AG04449 (cell line): ENCODE data around the gene OR6C65.
"Not testable (repeated sequence)": the region's sequence is repeated elsewhere in the genome, so short reads cannot be mapped to it uniquely, and the experiment has no call there.

Source experiments
- CTCF ChIA-PET: fragments of 350-600 bp; formaldehyde crosslinking; extraction: SDS; loops from one replicate; lab custom pipeline; 2021; ENCODE audit warnings: antibody characterized with exemption; lab: Yijun Ruan, JAX
- POLR2A ChIA-PET: fragments of 400-600, 350-600 bp; formaldehyde crosslinking; extraction: SDS; loops from one replicate; lab custom pipeline; 2020; ENCODE audit warnings: antibody characterized with exemption, inconsistent platforms; lab: Yijun Ruan, JAX
- DNase-seq: peaks from one replicate; pipeline ENCODE4 v3.0.0-alpha.2; 2010; ENCODE audit warnings: low read depth, low spot score
- H3K4me3 ChIP-seq: 2 replicates; pipeline ENCODE4 v1.5.1; 2011; ENCODE audit warnings: low read depth, mild to moderate bottlenecking, control low read depth, low read length
- TF ChIP-seq, protein P1 (sequence below): IDR thresholded peaks from one replicate; pipeline ENCODE4 v1.5.1; 2011; ENCODE audit warnings: mild to moderate bottlenecking, moderate library complexity, low read length, control low read depth, inconsistent platforms; ENCODE audit not compliant: insufficient read depth; ENCODE audit errors: missing control alignments

Gene OR6C65

DNA sequence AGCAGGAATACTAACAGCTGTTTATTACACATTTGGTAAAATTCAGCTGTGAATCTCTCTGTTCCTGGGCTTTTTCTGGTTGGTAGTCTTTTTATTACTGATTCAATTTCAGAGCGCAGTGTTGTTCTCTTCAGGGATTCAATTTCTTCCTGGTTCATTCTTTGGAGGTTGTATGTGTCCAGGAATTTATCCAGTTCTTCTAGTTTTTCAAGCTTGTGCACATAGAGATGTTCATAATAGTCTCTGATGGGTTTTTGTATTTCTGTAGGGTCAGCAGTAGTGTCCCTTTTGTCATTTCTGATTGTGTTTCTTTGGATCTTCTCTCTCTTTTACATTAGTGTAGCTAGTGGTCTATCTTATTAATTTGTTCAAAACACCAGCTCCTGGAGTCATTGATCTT, 16.6 kb downstream of the OR6C65 start:
- no peak overlapping the region for H3K4me3 ChIP-seq
- ChIA-PET CTCF (no interaction called here), POLR2A (no interaction called here)
- TF ChIP-seq, protein P1, sequence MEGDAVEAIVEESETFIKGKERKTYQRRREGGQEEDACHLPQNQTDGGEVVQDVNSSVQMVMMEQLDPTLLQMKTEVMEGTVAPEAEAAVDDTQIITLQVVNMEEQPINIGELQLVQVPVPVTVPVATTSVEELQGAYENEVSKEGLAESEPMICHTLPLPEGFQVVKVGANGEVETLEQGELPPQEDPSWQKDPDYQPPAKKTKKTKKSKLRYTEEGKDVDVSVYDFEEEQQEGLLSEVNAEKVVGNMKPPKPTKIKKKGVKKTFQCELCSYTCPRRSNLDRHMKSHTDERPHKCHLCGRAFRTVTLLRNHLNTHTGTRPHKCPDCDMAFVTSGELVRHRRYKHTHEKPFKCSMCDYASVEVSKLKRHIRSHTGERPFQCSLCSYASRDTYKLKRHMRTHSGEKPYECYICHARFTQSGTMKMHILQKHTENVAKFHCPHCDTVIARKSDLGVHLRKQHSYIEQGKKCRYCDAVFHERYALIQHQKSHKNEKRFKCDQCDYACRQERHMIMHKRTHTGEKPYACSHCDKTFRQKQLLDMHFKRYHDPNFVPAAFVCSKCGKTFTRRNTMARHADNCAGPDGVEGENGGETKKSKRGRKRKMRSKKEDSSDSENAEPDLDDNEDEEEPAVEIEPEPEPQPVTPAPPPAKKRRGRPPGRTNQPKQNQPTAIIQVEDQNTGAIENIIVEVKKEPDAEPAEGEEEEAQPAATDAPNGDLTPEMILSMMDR: no peak
- DNase-seq: no peak

DNA sequence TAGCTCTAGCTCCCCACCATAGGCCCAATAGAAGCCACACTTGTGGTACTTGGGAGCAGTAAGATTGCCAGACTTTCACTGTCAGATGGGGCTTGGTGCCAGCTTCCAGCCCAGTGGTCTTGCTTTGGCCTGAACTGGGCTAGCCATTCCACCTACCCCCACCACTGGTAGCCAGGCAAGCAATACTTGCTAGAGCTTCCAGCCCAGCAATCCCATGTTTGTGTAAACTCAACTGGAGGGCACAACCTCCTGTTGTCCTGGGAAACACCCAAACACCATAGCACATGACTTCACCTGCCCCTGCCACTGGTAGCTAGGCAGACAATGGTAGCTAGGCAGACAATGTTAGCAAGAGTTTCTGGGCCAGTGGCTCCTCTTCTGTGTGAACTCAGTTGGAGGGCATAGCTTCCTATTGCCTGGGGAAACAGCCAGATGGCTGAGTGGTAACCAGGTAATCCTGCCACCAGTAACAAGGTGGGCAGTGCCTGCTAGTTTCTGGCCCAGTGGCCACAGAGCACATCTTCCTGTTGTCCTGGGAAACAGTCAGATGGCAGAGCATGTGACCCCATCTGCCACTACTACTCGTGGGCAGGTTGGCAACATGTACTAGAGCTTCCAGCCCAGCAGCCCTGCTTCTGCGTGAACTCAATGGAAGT, 20.1 kb downstream of the OR6C65 start:
- ChIA-PET POLR2A (no interaction called here), CTCF (no interaction called here)
- no peak overlapping the region for H3K4me3 ChIP-seq
- no peak for DNase-seq
- TF ChIP-seq, protein P1: no peak

DNA sequence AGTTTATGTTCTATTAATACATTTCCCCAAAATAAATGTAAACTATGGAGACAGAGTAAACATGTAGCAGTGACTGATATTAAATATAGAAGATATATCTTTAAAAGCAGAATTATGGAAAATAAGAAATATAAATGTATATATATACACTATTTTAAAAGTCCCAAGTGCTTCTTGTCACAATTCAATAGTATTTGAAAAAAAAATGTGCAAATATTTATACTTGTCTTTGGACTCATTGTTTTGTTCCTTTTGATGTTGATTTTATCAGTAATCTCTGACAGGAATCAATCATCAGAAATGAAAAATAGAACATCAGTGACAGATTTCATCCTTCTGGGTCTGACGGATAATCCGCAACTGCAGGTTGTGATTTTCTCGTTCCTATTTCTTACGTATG, 25.6 kb downstream of the OR6C65 start, which contains the start of gene OR6C76:
Gene OR6C76, plus strand, starts transcription at position 301 of the 400 bp plus-strand sequence. Its CDS starts 0 bp downstream, at position 301.
- TF ChIP-seq, protein P1: no peak
- ChIA-PET CTCF (no interaction called here), POLR2A (no interaction called here)

DNA sequence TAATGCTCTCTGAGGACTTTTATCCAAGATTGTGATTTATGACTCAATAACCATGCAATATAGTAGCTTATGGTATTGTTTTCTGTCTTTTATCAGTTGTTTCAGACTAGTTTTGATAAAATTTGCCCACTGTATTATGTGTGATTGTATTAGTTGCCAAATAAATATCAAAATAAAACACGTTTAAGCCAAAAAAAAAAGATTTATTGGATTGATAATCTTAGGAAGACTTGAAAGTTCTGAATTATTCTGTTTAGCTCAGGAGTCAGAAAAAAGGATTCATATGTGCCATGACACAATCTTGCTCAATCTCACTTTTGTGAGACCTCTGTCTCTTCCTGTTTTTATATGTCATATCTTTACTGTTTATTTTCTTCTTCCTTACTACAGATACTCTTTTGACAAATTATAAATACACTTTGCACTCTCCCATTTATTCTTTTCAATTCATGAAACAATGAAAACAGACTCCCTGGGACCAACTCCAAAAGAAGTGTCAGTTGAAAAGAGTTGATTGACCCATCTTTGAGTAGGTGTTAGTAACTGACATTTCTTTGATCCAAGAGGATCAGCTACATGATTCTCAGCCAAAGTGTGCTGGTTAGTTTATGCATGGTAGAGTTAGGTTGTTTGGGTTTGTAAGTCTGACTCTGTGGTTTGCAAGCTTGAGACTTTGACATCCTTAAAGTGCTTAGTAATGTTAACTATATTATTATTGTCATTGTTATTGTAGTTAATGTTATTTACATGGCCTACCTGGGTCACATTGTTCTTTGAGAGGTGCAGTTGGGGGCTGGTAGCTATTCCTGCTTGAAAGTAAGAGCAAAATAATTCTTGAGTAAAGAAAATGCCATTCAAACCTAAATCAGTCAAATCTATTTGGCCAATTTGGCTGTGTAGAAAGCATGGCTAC, 28.3 kb downstream of the OR6C65 start:
- TF ChIP-seq, protein P1: no peak
- DNase-seq: no peak
- POLR2A ChIA-PET: no interaction called here
- CTCF ChIA-PET: no interaction called here
- H3K4me3 ChIP-seq: no peak overlapping the region

More for the DNA sequence above, 25.6 kb downstream of the OR6C65 start, which contains the start of gene OR6C76:
- no peak for DNase-seq
- H3K4me3 ChIP-seq: no peak within 1 kb of the TSS

DNA sequence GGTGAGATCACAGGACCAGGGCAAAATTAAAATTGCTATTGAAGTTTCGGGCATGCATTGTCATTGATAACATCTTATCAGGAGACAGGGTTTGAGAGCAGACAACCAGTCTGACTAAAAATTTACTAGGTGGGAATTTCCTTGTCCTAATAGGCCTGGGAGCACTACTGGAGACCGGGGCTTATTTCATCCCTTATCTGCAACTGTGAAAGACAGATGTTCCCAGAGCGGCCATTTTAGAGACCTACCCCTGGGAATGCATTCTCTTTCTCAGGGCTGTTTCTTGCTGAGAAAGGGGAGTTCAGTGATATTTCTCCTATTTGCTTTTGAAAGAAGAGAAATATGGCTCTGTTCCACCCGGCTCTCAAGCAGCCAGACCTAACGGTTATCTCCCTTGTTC, 40.9 kb downstream of the OR6C65 start:
- POLR2A ChIA-PET, CTCF ChIA-PET, DNase-seq, H3K4me3 ChIP-seq: not testable (repeated sequence)

DNA sequence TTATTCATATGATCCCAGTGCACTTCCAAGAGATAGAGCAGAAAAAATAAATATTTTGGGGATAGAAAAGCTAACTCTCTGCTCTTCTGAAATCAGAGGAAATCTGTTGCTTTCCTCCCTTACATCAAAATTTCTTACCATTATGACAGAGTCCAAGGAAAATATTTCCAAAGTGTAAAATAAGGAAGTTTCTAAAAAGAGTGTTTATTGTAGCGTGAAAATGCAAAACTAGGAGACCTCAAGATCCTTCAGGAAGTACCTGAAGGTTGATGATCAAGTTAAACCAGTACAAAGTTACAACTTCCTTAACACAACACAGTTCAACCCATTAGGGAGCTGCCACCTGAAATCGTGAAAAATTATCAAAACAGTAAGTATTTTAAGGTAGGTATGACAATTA, 43.4 kb downstream of the OR6C65 start, which contains the start of gene OR6C2:
Gene OR6C2, plus strand, starts transcription at position 301 of the 400 bp plus-strand sequence. CDS start 8,138 bp downstream, outside the sequence.
- no peak for DNase-seq
- POLR2A ChIA-PET: no interaction called here
- no peak within 1 kb of the TSS for H3K4me3 ChIP-seq
- TF ChIP-seq, protein P1: no peak
- CTCF ChIA-PET: no interaction called here
